Chondrocyte (in vitro differentiated cells): ENCODE data around the gene SPATA21. TPM values are rescaled to one million over a fixed set of nuclear protein-coding genes. Genes with fewer than 3 reads are reported as not detected.
A peak's percentile ranks its signal among the peaks of the same experiment; 100 is the strongest.

Experiments
- DNase-seq: peaks from one replicate; pipeline ENCODE4 v3.0.0; 2021; ENCODE audit warnings: mixed read lengths, low spot score
- H3K27ac Mint-ChIP-seq: one replicate; pipeline ENCODE4 v1.8.0; 2021; ENCODE audit warnings: mild to moderate bottlenecking, moderate library complexity, mixed read lengths; ENCODE audit not compliant: unreplicated experiment
- H3K27me3 Mint-ChIP-seq: 2 replicates; pipeline ENCODE4 v1.8.0; 2021; ENCODE audit warnings: low read depth, mixed read lengths
- H3K36me3 Mint-ChIP-seq: 2 replicates; pipeline ENCODE4 v1.8.0; 2021; ENCODE audit warnings: low read depth, mixed read lengths
- H3K4me1 Mint-ChIP-seq: 2 replicates; pipeline ENCODE4 v1.8.0; 2021; ENCODE audit warnings: low read depth, mild to moderate bottlenecking, mixed read lengths
- H3K4me3 Mint-ChIP-seq: one replicate; pipeline ENCODE4 v1.8.0; 2021; ENCODE audit warnings: mild to moderate bottlenecking, moderate library complexity, mixed read lengths; ENCODE audit not compliant: unreplicated experiment
- H3K9me3 Mint-ChIP-seq: 2 replicates; pipeline ENCODE4 v1.8.0; 2021; ENCODE audit warnings: low read depth, mixed read lengths
- CTCF ChIP-seq: fragments of 200-600 bp; sonication (generic); IDR thresholded peaks from 2 replicates; pipeline ENCODE4 v1.5.0; 2021; ENCODE audit warnings: antibody characterized with exemption, mild to moderate bottlenecking, moderate library complexity
- total RNA-seq: library from RNA; stranded (reverse); gene quantifications from 3 replicates; pipeline ENCODE4 v1.2.1, GENCODE V29; 2021

Gene SPATA21
- total RNA-seq, 1 donor from 2014 or later: not detected

- Mint-ChIP-seq H3K4me1 (peaks cover 40% of the 10 kb centered on the region), H3K27me3 (no peaks in the 10 kb centered on the region), H3K36me3 (no peaks in the 10 kb centered on the region), H3K27ac (peak overlapping the region; percentile 93), H3K4me3 (peak overlapping the region; percentile 94), H3K9me3 (no peaks in the 10 kb centered on the region)
- no peak for DNase-seq
- no peak for TF ChIP-seq CTCF
Observed at GRCh38 chr1:16349847-16350406, 87.3 kb downstream of the SPATA21 start.

Other genes with a start within 250 kb of the SPATA21 start
- gene ARHGEF19, start 224.8 kb downstream of the SPATA21 start, total RNA-seq: 14.4 to 17.7 TPM (median 16.1 TPM) in 3 replicates
- gene CPLANE2, start 200.2 kb downstream of the SPATA21 start, total RNA-seq: 8.5 to 12.3 TPM (median 12.0 TPM) in 3 replicates
- 17.8 to 20.9 TPM (median 20.1 TPM) in 3 replicates for gene FBXO42, start 84.9 kb downstream of the SPATA21 start, total RNA-seq
- 113 to 117 TPM (median 113 TPM) in 3 replicates for gene SZRD1, start 70.2 kb downstream of the SPATA21 start, total RNA-seq
- 49.1 to 53.4 TPM (median 51.7 TPM) in 3 replicates for gene NECAP2, start 3.3 kb upstream of the SPATA21 start, total RNA-seq
- 1,438 to 1,620 TPM (median 1,579 TPM) in 3 replicates for gene RNU1-1, start 76.9 kb upstream of the SPATA21 start, total RNA-seq
- 52.1 to 67.7 TPM (median 58.9 TPM) in 3 replicates for gene NBPF1, start 176.1 kb upstream of the SPATA21 start, total RNA-seq
- 1,438 to 1,620 TPM (median 1,579 TPM) in 3 replicates for gene RNU1-3, start 229.5 kb upstream of the SPATA21 start, total RNA-seq